Mesothelial cell of epicardium (in vitro differentiated cells): Measurements from ENCODE around the gene BCAS1. TPM values are rescaled to one million over a fixed set of nuclear protein-coding genes. Genes with fewer than 3 reads are reported as not detected.
A peak's percentile ranks its signal among the peaks of the same experiment; 100 is the strongest.

Source experiments
- DNase-seq, 2 experiments: peaks; one replicate each; pipeline ENCODE4 v3.0.0; 2021; ENCODE audit warnings: low spot score in 2 of 2; ENCODE audit not compliant: unreplicated experiment in 2 of 2
- H3K27ac Mint-ChIP-seq: 2 replicates; pipeline ENCODE4 v1.8.0; 2021; ENCODE audit warnings: mixed read lengths
- H3K27me3 Mint-ChIP-seq: 2 replicates; pipeline ENCODE4 v1.8.0; 2021; ENCODE audit warnings: low read depth, mixed read lengths
- H3K36me3 Mint-ChIP-seq: 2 replicates; pipeline ENCODE4 v1.8.0; 2021; ENCODE audit warnings: mixed read lengths
- H3K4me1 Mint-ChIP-seq: 2 replicates; pipeline ENCODE4 v1.8.0; 2021; ENCODE audit warnings: mixed read lengths
- H3K4me3 Mint-ChIP-seq: 2 replicates; pipeline ENCODE4 v1.8.0; 2021; ENCODE audit warnings: mild to moderate bottlenecking, moderate library complexity, mixed read lengths
- H3K9me3 Mint-ChIP-seq: 2 replicates; pipeline ENCODE4 v1.8.0; 2021; ENCODE audit warnings: mixed read lengths
- CTCF ChIP-seq: fragments of 200-600 bp; sonication (generic); IDR thresholded peaks from one replicate; pipeline ENCODE4 v1.5.0; 2021; ENCODE audit warnings: antibody characterized with exemption; ENCODE audit not compliant: unreplicated experiment
- total RNA-seq: library from RNA; stranded (reverse); gene quantifications from 3 replicates; pipeline ENCODE4 v1.2.1, GENCODE V29; 2021

The BCAS1 gene
- total RNA-seq, 1 donor from 2014 or later: 0.20 TPM

GRCh38 chr20:53922901-53923314, 147.5 kb downstream of the BCAS1 start:
- H3K9me3 Mint-ChIP-seq: peaks cover 3% of the 10 kb centered on the region
- no peaks in the 10 kb centered on the region for H3K27me3 Mint-ChIP-seq
- no peak overlapping the region for H3K27ac Mint-ChIP-seq
- no peaks in the 10 kb centered on the region for H3K36me3 Mint-ChIP-seq
- no peak for TF ChIP-seq CTCF
- peaks cover 28% of the 10 kb centered on the region for H3K4me1 Mint-ChIP-seq
- no peak overlapping the region for H3K4me3 Mint-ChIP-seq
- no peak for DNase-seq

GRCh38 chr20:53921443-53921973, 148.9 kb downstream of the BCAS1 start:
- H3K4me3 Mint-ChIP-seq: no peak overlapping the region
- peak overlapping the region; percentile 74 for H3K27ac Mint-ChIP-seq
- no peak for DNase-seq
- peaks cover 3% of the 10 kb centered on the region for H3K9me3 Mint-ChIP-seq
- H3K36me3 Mint-ChIP-seq: no peaks in the 10 kb centered on the region
- peaks cover 33% of the 10 kb centered on the region for H3K4me1 Mint-ChIP-seq
- H3K27me3 Mint-ChIP-seq: no peaks in the 10 kb centered on the region
- TF ChIP-seq CTCF: no peak

- TF ChIP-seq CTCF: no peak
- H3K9me3 Mint-ChIP-seq: peaks cover 3% of the 10 kb centered on the region
- H3K27ac Mint-ChIP-seq: peak overlapping the region; percentile 35
- no peaks in the 10 kb centered on the region for H3K27me3 Mint-ChIP-seq
- no peaks in the 10 kb centered on the region for H3K36me3 Mint-ChIP-seq
- H3K4me3 Mint-ChIP-seq: no peak overlapping the region
- peaks cover 33% of the 10 kb centered on the region for H3K4me1 Mint-ChIP-seq
- no peak for DNase-seq
These were observed 149.6 kb downstream of the BCAS1 start for GRCh38 chr20:53920647-53921245.

- no peak for TF ChIP-seq CTCF
- H3K4me1 Mint-ChIP-seq: peaks cover 41% of the 10 kb centered on the region
- H3K36me3 Mint-ChIP-seq: no peaks in the 10 kb centered on the region
- H3K27me3 Mint-ChIP-seq: no peaks in the 10 kb centered on the region
- H3K27ac Mint-ChIP-seq: no peak overlapping the region
- H3K4me3 Mint-ChIP-seq: no peak overlapping the region
- no peak for DNase-seq
- peaks cover 3% of the 10 kb centered on the region for H3K9me3 Mint-ChIP-seq
These were observed 150.5 kb downstream of the BCAS1 start for GRCh38 chr20:53919886-53920285.

GRCh38 chr20:53918949-53919361, 151.4 kb downstream of the BCAS1 start:
- H3K27me3 Mint-ChIP-seq: no peaks in the 10 kb centered on the region
- no peak for DNase-seq
- H3K4me3 Mint-ChIP-seq: peak overlapping the region; percentile 60
- H3K4me1 Mint-ChIP-seq: peaks cover 50% of the 10 kb centered on the region
- no peak for TF ChIP-seq CTCF
- H3K36me3 Mint-ChIP-seq: no peaks in the 10 kb centered on the region
- no peak overlapping the region for H3K27ac Mint-ChIP-seq
- peaks cover 3% of the 10 kb centered on the region for H3K9me3 Mint-ChIP-seq

GRCh38 chr20:53918020-53918311, 152.4 kb downstream of the BCAS1 start:
- TF ChIP-seq CTCF: no peak
- Mint-ChIP-seq H3K9me3 (peaks cover 3% of the 10 kb centered on the region), H3K4me1 (peaks cover 51% of the 10 kb centered on the region), H3K27me3 (no peaks in the 10 kb centered on the region), H3K27ac (peak overlapping the region; percentile 69), H3K36me3 (no peaks in the 10 kb centered on the region), H3K4me3 (no peak overlapping the region)
- no peak for DNase-seq
